ENCODE data around the gene NANP. TPM values are rescaled to one million over a fixed set of nuclear protein-coding genes. Genes with fewer than 3 reads are reported as not detected.

The NANP gene
- polyA plus RNA-seq, 1 donor (not counting 4 experiments of a cell fraction or from before 2014, with no cell fraction given): 6.6 TPM

GRCh38 chr20:25567286-25567685 is 56.5 kb downstream of the NANP start:
- Histone ChIP-seq H3K79me2 (ENCODE audit: control insufficient read depth, insufficient read depth, low read length) (no peaks in the 10 kb centered on the region), H3K9me3 (ENCODE audit: control insufficient read depth, low read depth, low read length) (no peaks in the 10 kb centered on the region), H3K27me3 (ENCODE audit: control insufficient read depth, extremely low read depth, insufficient read depth, low read length) (no peaks in the 10 kb centered on the region), H3K9ac (ENCODE audit: control insufficient read depth, extremely low read depth, insufficient read depth, low read length) (no peak overlapping the region), H3K9me1 (ENCODE audit: control insufficient read depth, extremely low read depth, insufficient read depth, low read length) (no peaks in the 10 kb centered on the region), H3K4me3 (ENCODE audit: control insufficient read depth in 2 of 3, extremely low read depth in 1 of 3, insufficient read depth in 2 of 3, low read depth in 1 of 3, low read length in 3 of 3) (no peak overlapping the region), H3K27ac (ENCODE audit: control insufficient read depth, insufficient read depth, low read length) (no peak overlapping the region), H4K20me1 (ENCODE audit: control insufficient read depth, extremely low read depth, insufficient read depth, low read length) (no peaks in the 10 kb centered on the region), H3K36me3 (ENCODE audit: control insufficient read depth in 2 of 2, extremely low read depth in 1 of 2, insufficient read depth in 2 of 2, low read length in 2 of 2) (no peaks in the 10 kb centered on the region), H3K4me1 (ENCODE audit: control insufficient read depth, extremely low read depth, insufficient read depth, low read length) (no peaks in the 10 kb centered on the region), H3K4me2 (ENCODE audit: control insufficient read depth, extremely low read depth, insufficient read depth, low read depth, low read length) (no peak overlapping the region), H2AFZ (ENCODE audit: control insufficient read depth, low read length) (no peak overlapping the region)
- DNase-seq (ENCODE audit: low read depth, low spot score) (no peak), FAIRE-seq (no peak)
- dilution Hi-C loops (cut with MboI; ENCODE audit: extremely low pct_ligation_motif_present, low sequenced_read_pairs): no loop called here
- TF ChIP-seq CTCF (optimal IDR thresholded peaks at IDR 0.05 in 1 of 3, IDR thresholded peaks at IDR 0.05 in 1 of 3, conservative IDR thresholded peaks at IDR 0.05 in 1 of 3; ENCODE audit: extremely low read depth in 1 of 3, insufficient read depth in 2 of 3, low read length in 3 of 3) (no peak), EZH2 (IDR thresholded peaks at IDR 0.05; ENCODE audit: low read length) (no peak)

GRCh38 chr20:25566821-25567220 is 57.0 kb downstream of the NANP start:
- no peak overlapping the region for H3K4me2 ChIP-seq (ENCODE audit: control insufficient read depth, extremely low read depth, insufficient read depth, low read depth, low read length)
- no peak overlapping the region for H3K27ac ChIP-seq (ENCODE audit: control insufficient read depth, insufficient read depth, low read length)
- no peak overlapping the region for H3K9ac ChIP-seq (ENCODE audit: control insufficient read depth, extremely low read depth, insufficient read depth, low read length)
- no peak for DNase-seq (ENCODE audit: low read depth, low spot score)
- H3K4me3 ChIP-seq (ENCODE audit: control insufficient read depth in 2 of 3, extremely low read depth in 1 of 3, insufficient read depth in 2 of 3, low read depth in 1 of 3, low read length in 3 of 3): no peak overlapping the region
- no peaks in the 10 kb centered on the region for H4K20me1 ChIP-seq (ENCODE audit: control insufficient read depth, extremely low read depth, insufficient read depth, low read length)
- H3K27me3 ChIP-seq (ENCODE audit: control insufficient read depth, extremely low read depth, insufficient read depth, low read length): no peaks in the 10 kb centered on the region
- no peaks in the 10 kb centered on the region for H3K9me1 ChIP-seq (ENCODE audit: control insufficient read depth, extremely low read depth, insufficient read depth, low read length)
- dilution Hi-C loops (cut with MboI; ENCODE audit: extremely low pct_ligation_motif_present, low sequenced_read_pairs): no loop called here
- no peaks in the 10 kb centered on the region for H3K4me1 ChIP-seq (ENCODE audit: control insufficient read depth, extremely low read depth, insufficient read depth, low read length)
- TF ChIP-seq CTCF (optimal IDR thresholded peaks at IDR 0.05 in 1 of 3, IDR thresholded peaks at IDR 0.05 in 1 of 3, conservative IDR thresholded peaks at IDR 0.05 in 1 of 3; ENCODE audit: extremely low read depth in 1 of 3, insufficient read depth in 2 of 3, low read length in 3 of 3): no peak
- no peak for TF ChIP-seq EZH2 (IDR thresholded peaks at IDR 0.05; ENCODE audit: low read length)
- H3K36me3 ChIP-seq (ENCODE audit: control insufficient read depth in 2 of 2, extremely low read depth in 1 of 2, insufficient read depth in 2 of 2, low read length in 2 of 2): no peaks in the 10 kb centered on the region
- no peaks in the 10 kb centered on the region for H3K79me2 ChIP-seq (ENCODE audit: control insufficient read depth, insufficient read depth, low read length)
- H3K9me3 ChIP-seq (ENCODE audit: control insufficient read depth, low read depth, low read length): no peaks in the 10 kb centered on the region
- no peak overlapping the region for H2AFZ ChIP-seq (ENCODE audit: control insufficient read depth, low read length)
- no peak for FAIRE-seq
